ENCODE measurements around the gene DOCK2.

Gene DOCK2

DNA sequence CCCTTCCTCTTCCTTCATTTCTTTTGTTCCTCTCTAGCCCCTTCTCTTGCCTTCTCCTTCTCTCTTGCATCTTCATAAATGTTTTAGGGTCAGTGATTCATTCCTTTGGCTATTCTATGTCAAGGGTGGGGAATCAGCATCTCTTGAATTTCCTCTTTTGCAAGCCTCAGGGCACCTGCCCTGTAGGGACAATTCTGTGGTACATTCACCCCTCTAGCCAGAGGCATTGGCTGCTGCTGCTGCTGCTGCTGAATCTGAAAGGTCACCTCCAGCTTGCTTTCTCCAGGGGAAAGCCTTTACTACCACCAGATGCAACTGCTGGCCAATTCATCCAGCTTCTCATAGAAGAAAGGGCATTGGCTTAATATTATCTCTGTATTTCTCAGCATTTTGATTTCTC lies 255.9 kb downstream of the DOCK2 start:
- Histone ChIP-seq H2AFZ (ENCODE audit: low read length) (no peak overlapping the region), H3K4me1 (ENCODE audit: insufficient read depth, low read length, poor library complexity, severe bottlenecking) (no peaks in the 10 kb centered on the region), H4K20me1 (ENCODE audit: insufficient read depth, low read length, poor library complexity, severe bottlenecking) (no peaks in the 10 kb centered on the region), H3K79me2 (ENCODE audit: insufficient read depth, low read length) (no peaks in the 10 kb centered on the region), H3F3A (ENCODE audit: low read depth) (no peaks in the 10 kb centered on the region), H3K4me2 (ENCODE audit: low read depth, low read length, poor library complexity, severe bottlenecking) (no peak overlapping the region), H3K9me3 (ENCODE audit: insufficient read depth, low read depth, low read length) (no peaks in the 10 kb centered on the region), H3K9ac (ENCODE audit: low read depth, low read length, poor library complexity, severe bottlenecking) (no peak overlapping the region), H3K36me3 (ENCODE audit: insufficient read depth, low read length) (no peaks in the 10 kb centered on the region; the same call in 1 of the 2 replicates), H3K9me2 (replicated peaks; ENCODE audit: low read depth, low read length) (no peaks in the 10 kb centered on the region), H3K4me3 (ENCODE audit: low read length, poor library complexity, severe bottlenecking) (no peak overlapping the region), H3K27me3 (ENCODE audit: insufficient read depth, low read length, poor library complexity, severe bottlenecking) (no peaks in the 10 kb centered on the region)
- TF ChIP-seq EZH2phosphoT487 (IDR thresholded peaks at IDR 0.05; ENCODE audit: borderline replicate concordance): no peak
- TF ChIP-seq, protein P1, sequence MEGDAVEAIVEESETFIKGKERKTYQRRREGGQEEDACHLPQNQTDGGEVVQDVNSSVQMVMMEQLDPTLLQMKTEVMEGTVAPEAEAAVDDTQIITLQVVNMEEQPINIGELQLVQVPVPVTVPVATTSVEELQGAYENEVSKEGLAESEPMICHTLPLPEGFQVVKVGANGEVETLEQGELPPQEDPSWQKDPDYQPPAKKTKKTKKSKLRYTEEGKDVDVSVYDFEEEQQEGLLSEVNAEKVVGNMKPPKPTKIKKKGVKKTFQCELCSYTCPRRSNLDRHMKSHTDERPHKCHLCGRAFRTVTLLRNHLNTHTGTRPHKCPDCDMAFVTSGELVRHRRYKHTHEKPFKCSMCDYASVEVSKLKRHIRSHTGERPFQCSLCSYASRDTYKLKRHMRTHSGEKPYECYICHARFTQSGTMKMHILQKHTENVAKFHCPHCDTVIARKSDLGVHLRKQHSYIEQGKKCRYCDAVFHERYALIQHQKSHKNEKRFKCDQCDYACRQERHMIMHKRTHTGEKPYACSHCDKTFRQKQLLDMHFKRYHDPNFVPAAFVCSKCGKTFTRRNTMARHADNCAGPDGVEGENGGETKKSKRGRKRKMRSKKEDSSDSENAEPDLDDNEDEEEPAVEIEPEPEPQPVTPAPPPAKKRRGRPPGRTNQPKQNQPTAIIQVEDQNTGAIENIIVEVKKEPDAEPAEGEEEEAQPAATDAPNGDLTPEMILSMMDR (conservative IDR thresholded peaks at IDR 0.05; ENCODE audit: low read length): no peak

DNA sequence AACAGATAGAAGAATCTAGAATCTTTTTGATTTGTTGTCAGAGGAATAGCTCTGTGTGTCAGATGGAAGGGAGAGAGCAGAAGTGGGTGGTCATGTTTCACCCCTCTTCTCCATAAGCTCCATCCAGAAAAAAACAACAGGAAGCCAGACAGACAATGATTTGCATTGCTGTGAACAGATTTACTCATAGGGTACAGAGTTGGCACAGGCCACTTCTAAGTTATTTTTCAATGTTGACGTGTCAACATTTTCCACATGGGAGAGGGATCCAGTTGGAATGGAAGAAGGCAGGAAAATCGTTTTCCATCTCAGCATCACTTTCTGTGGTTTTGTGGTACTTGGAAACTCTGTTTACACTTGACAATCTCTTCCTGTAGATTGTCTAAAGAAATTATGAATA lies 256.5 kb downstream of the DOCK2 start:
- no peaks in the 10 kb centered on the region for H3K4me1 ChIP-seq (ENCODE audit: insufficient read depth, low read length, poor library complexity, severe bottlenecking)
- H3K4me2 ChIP-seq (ENCODE audit: low read depth, low read length, poor library complexity, severe bottlenecking): no peak overlapping the region
- no peaks in the 10 kb centered on the region for H3K9me2 ChIP-seq (replicated peaks; ENCODE audit: low read depth, low read length)
- H3K4me3 ChIP-seq (ENCODE audit: low read length, poor library complexity, severe bottlenecking): no peak overlapping the region
- H3K79me2 ChIP-seq (ENCODE audit: insufficient read depth, low read length): no peaks in the 10 kb centered on the region
- no peak overlapping the region for H2AFZ ChIP-seq (ENCODE audit: low read length)
- H3K36me3 ChIP-seq (ENCODE audit: insufficient read depth, low read length): no peaks in the 10 kb centered on the region; the same call in 1 of the 2 replicates
- H3K9me3 ChIP-seq (ENCODE audit: insufficient read depth, low read depth, low read length): no peaks in the 10 kb centered on the region
- H3F3A ChIP-seq (ENCODE audit: low read depth): no peaks in the 10 kb centered on the region
- H3K27me3 ChIP-seq (ENCODE audit: insufficient read depth, low read length, poor library complexity, severe bottlenecking): no peaks in the 10 kb centered on the region
- no peaks in the 10 kb centered on the region for H4K20me1 ChIP-seq (ENCODE audit: insufficient read depth, low read length, poor library complexity, severe bottlenecking)
- H3K9ac ChIP-seq (ENCODE audit: low read depth, low read length, poor library complexity, severe bottlenecking): no peak overlapping the region
- no peak for TF ChIP-seq EZH2phosphoT487 (IDR thresholded peaks at IDR 0.05; ENCODE audit: borderline replicate concordance)
- TF ChIP-seq, protein P1 (conservative IDR thresholded peaks at IDR 0.05; ENCODE audit: low read length): no peak

DNA sequence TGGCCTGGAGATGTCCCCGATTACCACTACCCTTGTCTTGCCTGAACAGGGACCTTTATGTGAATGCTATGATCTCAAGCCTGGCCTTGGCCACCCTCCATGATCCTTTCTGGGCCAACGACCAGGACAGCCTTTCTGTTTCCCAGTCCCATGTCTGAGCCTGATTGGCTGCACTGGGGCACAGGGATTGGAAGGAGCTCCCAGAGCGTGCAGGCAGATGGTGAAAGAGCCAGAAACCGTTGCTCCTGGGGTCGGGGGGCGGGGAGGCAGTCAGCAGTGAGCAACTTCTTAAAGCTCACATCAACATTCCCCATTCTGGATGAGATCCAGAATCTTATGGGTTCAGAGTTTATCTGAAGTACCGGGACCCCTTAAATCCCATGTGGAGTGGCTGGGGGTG lies 258.9 kb downstream of the DOCK2 start:
- Histone ChIP-seq H3K27me3 (ENCODE audit: insufficient read depth, low read length, poor library complexity, severe bottlenecking) (no peaks in the 10 kb centered on the region), H3K4me3 (ENCODE audit: low read length, poor library complexity, severe bottlenecking) (no peak overlapping the region), H2AFZ (ENCODE audit: low read length) (no peak overlapping the region), H3K4me2 (ENCODE audit: low read depth, low read length, poor library complexity, severe bottlenecking) (no peak overlapping the region), H4K20me1 (ENCODE audit: insufficient read depth, low read length, poor library complexity, severe bottlenecking) (no peaks in the 10 kb centered on the region), H3K4me1 (ENCODE audit: insufficient read depth, low read length, poor library complexity, severe bottlenecking) (no peaks in the 10 kb centered on the region), H3F3A (ENCODE audit: low read depth) (no peaks in the 10 kb centered on the region), H3K36me3 (ENCODE audit: insufficient read depth, low read length) (no peaks in the 10 kb centered on the region; the same call in 1 of the 2 replicates), H3K79me2 (ENCODE audit: insufficient read depth, low read length) (no peaks in the 10 kb centered on the region), H3K9me3 (ENCODE audit: insufficient read depth, low read depth, low read length) (no peaks in the 10 kb centered on the region), H3K9ac (ENCODE audit: low read depth, low read length, poor library complexity, severe bottlenecking) (no peak overlapping the region), H3K9me2 (replicated peaks; ENCODE audit: low read depth, low read length) (no peaks in the 10 kb centered on the region)
- TF ChIP-seq, protein P1 (conservative IDR thresholded peaks at IDR 0.05; ENCODE audit: low read length): no peak
- no peak for TF ChIP-seq EZH2phosphoT487 (IDR thresholded peaks at IDR 0.05; ENCODE audit: borderline replicate concordance)

All from Loucy (cell line).